ENCODE results near the gene TM9SF4.

Gene TM9SF4, protein sequence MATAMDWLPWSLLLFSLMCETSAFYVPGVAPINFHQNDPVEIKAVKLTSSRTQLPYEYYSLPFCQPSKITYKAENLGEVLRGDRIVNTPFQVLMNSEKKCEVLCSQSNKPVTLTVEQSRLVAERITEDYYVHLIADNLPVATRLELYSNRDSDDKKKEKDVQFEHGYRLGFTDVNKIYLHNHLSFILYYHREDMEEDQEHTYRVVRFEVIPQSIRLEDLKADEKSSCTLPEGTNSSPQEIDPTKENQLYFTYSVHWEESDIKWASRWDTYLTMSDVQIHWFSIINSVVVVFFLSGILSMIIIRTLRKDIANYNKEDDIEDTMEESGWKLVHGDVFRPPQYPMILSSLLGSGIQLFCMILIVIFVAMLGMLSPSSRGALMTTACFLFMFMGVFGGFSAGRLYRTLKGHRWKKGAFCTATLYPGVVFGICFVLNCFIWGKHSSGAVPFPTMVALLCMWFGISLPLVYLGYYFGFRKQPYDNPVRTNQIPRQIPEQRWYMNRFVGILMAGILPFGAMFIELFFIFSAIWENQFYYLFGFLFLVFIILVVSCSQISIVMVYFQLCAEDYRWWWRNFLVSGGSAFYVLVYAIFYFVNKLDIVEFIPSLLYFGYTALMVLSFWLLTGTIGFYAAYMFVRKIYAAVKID

DNA sequence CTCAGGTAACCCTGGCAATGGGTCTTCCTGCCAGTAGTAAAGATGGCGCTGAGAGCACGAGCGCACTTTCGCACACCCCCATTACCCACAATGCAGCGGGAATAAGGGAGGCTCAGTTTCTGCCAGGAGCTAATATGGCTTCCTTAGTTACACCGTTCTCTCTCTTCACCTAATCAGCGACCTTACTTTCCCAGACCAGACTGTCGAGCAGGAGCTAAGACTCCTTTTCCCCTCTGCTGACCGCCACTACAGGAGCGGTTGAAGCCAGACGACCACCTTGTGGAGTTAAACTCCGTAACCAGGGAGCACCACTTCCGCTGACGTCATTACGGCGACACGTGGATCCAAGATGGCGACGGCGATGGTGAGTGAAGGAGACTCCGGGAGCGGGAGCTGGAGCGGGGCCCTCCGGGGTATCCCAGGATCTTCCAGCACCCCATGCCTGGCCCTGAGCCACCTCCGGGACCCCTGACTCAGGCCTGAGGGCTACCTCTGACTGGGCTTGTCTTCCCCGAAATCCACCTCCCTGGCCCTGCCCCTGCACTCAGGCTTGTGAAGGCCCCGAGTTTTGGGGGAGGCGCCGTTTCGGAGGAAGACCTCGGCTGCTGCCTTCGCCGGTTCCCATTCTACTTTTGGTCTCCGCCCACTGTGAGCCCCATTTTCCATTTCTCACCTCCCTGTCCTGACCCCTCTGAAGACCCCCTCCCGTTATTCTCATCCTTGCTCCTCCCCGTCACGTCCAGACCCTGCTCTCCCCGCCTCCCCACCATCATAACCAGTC lies at the start of gene TM9SF4:
TM9SF4 (plus strand) TSS at position 323 of the 781 bp plus-strand sequence; CDS start at position 350, 27 bp downstream.
- DNase-seq = peak; percentile 87

GRCh38 chr20:32062776-32063170 lies 46.7 kb upstream of the TM9SF4 start:
- no peak for DNase-seq

DNA sequence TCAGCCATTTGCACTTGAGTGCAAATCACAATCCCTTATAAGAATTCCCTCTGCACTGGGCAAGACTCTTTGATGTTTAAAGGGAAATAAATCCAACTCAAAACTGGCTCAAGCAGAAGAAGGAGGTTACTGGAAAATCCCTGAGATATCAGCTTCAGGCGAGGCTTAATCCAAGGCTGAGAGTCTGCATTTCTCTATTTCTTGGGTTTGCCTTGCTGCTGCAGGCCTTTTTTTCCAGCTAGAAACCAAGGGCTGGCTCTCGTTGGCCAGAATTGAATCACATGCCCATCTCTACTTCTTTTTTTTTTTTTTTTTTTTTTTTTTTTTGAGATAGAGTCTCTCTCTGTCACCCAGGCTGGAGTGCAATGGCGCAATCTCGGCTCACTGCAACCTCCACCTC lies 45.8 kb upstream of the TM9SF4 start:
- no peak for DNase-seq

DNA sequence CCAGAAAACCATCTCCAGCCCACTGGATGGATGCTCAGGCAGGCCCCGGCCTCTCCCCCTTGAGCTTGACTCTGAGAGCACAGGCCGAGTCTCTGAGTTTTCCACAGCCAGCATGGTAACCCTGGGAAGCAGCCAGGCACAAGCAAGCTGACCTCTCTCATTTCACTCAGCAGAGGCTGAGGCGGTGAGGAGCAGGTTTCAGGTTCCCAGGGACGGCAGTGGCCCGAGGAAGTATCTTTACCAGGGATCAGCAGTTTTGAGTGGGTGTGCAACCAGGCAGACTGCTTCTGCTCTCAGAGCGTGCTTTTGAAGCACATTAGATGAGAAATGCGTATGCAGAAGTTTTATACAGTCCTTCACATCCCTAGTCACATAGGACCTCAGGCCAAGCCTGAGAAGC lies 44.8 kb upstream of the TM9SF4 start:
- DNase-seq = no peak

DNA sequence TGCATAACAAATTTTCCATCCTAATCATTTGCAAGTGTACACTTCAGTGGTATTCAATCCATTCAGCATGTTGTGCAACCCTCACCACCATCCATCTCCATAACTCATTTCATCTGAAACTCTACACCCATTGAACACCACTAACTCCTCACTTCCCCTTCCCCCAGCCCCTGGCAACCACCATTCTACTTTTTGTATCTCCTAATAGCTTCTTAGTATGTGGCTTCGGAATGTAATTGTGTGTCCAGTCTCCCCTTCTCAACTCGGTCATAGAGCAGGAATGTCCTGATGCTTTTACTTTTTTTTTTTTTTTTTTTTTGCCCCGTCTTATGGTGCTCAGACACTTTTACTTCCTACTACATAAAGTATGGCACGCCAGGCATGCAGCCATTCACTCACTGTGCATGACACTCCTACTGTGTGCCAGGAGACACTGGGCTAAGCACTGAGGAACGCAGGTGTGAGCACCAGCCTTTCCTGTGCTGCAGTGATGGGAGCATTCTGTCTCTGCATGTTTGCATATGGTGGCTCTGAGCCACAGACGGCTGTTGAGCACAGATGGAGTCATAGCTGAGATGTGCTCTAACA lies 42.2 kb upstream of the TM9SF4 start:
- DNase-seq = no peak

DNA sequence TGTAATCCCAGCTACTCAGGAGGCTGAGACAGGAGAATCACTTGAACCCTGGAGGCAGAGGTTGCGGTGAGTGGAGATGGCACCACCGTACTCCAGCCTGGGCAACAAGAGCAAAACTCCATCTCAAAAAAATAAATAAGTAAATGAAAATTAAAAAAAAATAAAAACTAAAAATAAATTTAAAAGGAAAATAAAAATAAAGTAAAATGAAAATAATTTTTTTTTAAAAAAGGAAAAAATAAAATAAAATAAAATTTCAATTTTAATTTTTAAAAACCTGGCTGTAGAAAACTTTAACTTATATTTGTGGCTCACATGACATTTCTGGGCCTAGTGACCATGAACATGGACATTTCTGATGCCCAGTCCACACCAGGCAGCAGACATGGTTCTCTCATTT lies 41.3 kb upstream of the TM9SF4 start:
- DNase-seq = no peak

DNA sequence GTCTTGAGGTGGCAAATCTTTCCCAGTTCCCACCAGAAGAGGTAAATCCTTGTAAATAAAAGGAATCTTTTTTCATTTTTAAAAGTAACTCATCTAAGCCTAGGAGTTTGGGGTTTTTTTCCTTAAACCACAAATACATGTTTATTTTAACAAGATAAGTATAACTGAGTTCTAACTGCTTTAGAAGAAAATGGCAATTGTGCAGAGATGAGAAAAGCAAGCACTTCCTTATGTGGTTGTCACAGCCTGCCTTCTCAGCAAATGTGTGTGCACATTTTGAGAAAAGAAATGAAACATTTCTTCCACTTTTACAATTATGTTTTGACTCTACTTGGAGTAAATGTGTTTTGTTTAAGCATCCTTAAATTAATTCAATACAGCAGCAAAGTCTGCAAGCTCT lies 39.8 kb upstream of the TM9SF4 start:
- no peak for DNase-seq

- DNase-seq = no peak
Measured at GRCh38 chr20:32070282-32070681, 39.2 kb upstream of the TM9SF4 start.

DNA sequence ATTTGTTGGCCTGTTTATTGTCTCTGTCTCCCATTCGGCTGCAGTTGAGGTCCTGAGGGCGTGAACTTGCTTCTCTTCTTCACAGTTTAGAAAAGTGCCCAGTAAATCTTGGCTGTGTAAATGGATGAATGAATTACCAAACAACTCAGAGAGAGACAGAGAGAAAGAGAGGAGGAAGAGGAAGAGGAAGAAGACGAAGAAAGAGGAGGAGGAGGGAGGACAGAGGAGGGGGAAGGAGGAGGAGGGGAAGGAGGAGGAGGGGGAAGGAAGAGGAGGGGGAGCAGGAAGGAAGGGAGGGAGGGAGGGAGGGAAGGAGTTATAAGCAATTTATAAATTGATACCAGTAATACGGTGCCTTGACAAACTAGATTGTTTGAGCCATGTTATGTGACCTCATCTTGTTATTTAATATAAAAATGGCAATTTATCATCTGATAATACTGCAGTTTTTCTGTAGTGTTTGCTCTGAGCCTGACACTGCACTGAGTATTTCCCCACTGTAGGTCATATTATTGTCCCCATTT lies 38.8 kb upstream of the TM9SF4 start:
- no peak for DNase-seq

DNA sequence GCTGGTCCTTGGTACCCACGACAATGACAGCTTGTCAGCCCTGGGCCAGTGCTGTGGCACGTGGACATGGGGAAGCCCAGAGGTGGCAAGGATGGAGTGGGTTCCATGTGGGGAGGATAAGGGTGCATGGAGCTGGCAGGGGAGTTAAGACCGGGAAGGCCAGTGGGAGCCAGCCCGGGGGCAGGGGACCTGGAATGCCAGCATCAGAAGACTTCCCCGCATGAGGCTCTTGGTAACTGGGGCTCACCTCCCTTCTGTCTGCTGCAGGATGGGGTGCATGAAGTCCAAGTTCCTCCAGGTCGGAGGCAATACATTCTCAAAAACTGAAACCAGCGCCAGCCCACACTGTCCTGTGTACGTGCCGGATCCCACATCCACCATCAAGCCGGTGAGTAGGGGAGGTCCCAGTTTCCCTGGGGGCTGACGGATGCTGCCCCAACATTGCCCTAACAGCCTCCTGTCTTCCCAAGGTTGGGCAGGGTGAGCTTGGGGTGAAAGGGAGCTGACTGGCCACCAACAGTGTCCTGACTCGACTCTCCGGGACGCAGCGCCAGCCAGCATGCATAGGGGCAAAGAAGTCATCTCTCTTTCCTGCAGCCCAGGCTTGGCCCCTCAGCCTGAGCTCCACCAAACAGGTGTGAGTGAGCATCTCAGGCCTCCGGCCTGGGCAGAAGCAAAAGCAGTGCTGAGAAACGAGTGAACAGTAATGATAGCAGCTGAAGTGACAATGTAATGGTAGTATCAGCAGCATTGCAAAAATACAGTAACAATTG lies 37.9 kb upstream of the TM9SF4 start:
- no peak for DNase-seq

GRCh38 chr20:32072168-32072750 lies 37.3 kb upstream of the TM9SF4 start:
- no peak for DNase-seq

DNA sequence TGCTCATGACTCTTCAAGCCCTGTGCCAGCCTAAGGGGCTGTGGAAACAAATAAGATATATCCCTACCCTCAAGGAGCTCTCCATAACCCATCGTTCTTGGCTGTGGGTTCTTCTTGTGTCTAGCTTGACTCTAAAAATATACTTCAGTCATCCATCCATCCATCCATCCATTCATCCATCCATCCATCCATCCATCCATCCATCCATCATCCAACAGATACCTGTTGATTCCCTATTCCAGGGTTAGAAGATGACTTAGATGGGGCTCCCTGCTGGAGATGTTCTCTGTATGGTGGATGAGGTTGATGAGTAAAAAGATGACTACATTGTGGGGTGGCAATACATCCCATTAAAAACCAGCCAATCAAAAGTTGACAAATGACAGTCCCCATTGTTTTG lies 34.0 kb upstream of the TM9SF4 start:
- DNase-seq = no peak

GRCh38 chr20:32077190-32077589 lies 32.3 kb upstream of the TM9SF4 start:
- no peak for DNase-seq

- no peak for DNase-seq
Measured at GRCh38 chr20:32078322-32078721, 31.2 kb upstream of the TM9SF4 start.

DNA sequence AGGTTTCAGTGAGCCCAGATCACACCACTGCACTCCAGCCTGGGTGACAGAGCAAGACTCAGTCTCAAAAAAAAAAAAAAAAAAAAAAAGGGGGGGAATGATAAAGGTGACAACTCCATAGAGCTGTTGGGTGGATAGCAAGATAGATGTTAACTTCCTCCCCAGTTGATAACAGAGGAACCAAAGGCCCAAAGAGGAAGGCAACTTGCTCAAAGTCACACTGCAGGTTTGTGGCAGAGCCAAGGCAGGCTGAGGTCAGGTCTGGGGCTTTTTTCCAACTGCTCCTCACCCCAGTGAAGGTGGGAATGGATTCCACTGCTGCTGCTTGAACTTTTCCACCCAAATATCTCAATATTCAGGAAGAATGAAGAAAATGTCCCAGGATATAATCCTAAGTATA lies 30.7 kb upstream of the TM9SF4 start:
- no peak for DNase-seq

DNA sequence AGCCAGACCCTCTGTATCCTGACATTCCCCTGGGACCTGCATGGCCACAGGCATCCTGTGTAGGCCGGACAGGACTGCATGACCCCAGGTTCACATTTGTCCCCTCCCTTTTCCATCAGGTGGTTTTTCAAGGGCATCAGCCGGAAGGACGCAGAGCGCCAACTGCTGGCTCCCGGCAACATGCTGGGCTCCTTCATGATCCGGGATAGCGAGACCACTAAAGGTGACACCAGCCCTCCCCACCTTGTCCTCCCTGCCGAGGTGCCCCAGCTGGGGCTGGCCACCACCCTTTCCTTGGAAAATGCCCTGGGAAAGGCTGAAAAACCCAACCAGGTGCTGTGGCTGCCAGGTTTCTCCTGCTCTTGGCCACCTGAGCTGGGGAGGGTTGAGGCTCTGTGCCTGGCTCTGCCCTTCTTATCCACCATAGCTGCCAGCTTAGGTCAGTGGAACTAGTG lies 29.8 kb upstream of the TM9SF4 start:
- DNase-seq = no peak

- no peak for DNase-seq
Measured at GRCh38 chr20:32080783-32081182, 28.7 kb upstream of the TM9SF4 start.

DNA sequence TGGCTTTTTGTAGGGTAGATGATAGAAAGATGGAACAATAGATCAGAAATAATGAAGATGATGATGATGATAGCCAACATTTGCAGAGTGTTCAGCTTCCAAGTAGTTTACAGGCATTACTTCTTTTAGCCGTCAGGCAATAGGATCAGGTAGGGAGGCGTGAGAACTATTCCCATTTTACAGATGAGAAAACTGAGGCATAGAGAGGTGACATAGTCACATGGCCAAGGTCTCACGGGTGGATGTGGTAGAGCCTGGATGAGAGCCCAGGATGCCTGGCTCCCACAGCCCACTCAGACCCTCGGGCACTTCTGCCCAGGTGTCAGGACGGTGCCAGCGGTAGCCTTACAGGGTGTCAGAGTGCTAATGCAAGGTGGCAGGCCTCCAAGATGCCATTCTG lies 26.0 kb upstream of the TM9SF4 start:
- no peak for DNase-seq

DNA sequence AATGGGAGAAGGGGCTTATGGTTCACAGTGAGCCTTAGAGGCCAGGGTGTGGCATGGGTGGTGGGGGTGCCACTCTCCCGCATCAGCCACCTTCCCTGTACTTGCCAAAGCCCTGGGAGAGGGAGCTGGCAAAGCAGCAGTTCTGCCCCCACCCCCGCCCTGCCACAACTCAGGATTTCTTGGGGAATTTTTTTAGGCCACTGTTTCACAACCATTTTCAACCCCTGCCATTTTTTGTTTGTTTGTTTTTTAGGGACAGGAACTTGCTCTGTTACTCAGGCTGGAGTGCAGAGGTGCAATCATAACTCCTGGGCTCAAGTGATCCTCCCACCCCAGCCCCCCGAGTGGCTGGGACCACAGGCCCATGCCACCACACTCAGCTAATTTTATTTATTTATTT lies 22.4 kb upstream of the TM9SF4 start:
- no peak for DNase-seq

GRCh38 chr20:32088759-32089158 lies 20.8 kb upstream of the TM9SF4 start:
- no peak for DNase-seq

DNA sequence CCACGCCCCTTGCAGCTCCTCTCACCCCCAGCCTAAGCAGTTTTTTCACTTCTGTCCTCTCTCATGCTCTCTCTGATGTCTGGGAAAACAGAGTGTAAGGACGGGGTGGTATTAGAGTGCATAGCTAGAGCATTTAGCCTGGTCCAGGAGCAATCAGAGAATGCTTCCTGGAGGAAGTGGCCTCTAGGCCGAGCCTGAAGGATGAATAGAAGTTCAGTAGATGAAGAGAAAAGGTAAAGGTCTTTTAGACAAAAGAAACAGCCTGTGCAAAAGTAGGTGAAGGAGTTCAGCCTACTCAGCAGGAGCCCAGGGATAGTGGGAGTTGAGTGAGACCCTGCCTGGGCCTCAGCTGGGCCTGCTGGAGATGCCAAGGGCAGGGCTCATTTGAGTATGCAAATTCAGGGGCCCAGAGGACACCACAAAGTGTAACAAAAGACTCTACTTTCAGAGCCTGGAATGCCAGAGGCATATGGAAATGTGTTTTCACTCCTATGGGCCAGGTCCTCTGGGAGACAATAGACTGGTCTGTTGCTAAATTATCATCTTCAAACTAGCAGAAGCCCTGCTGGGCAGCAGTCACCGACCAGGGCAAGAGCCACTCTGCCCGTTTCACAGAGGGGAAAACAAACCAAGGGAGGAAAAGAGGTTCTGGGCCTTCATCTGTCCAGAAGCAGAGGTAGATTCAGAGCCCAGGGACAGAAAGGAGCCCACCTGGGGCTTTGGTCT lies 19.7 kb upstream of the TM9SF4 start:
- DNase-seq = no peak
